ENCODE results near the gene ANO2. TPM values are rescaled to one million over a fixed set of nuclear protein-coding genes. Genes with fewer than 3 reads are reported as not detected.
"Not testable (repeated sequence)": the region's sequence is repeated elsewhere in the genome, so short reads cannot be mapped to it uniquely, and the experiment has no call there.

ANO2 gene
- total and polyA plus RNA-seq, 4 donors: 2.4 to 30.8 (median 27.8) TPM; not detected in 1

- H3K27me3 ChIP-seq (ENCODE audit: control insufficient read depth in 1 of 2, insufficient read depth in 2 of 2, low read length in 1 of 2): no peaks in the 10 kb centered on the region
- H3K27ac ChIP-seq (ENCODE audit: low read depth in 1 of 2, low read length in 2 of 2): no peak overlapping the region
- H3K4me3 ChIP-seq (ENCODE audit: low read length in 2 of 2): no peak overlapping the region
- H3K4me1 ChIP-seq (ENCODE audit: control insufficient read depth in 1 of 2, insufficient read depth in 2 of 2, low read length in 2 of 2): no peaks in the 10 kb centered on the region
- no peak for DNase-seq
- peaks cover 3% of the 10 kb centered on the region for H3K9me3 ChIP-seq (ENCODE audit: control insufficient read depth, low read length)
- ATAC-seq (ENCODE audit: low FRiP score): no peak
- intact Hi-C loops (cut with DNase I): no loop called here
- H3K36me3 ChIP-seq (ENCODE audit: control insufficient read depth in 1 of 2, insufficient read depth in 2 of 2, low read length in 1 of 2): no peaks in the 10 kb centered on the region
- 89 to 90% methylated on average over 5 of the region's 5 CpGs for WGBS, 2 donors
These were observed 396.0 kb downstream of the ANO2 start for GRCh38 chr12:5549011-5549410.

GRCh38 chr12:5548152-5548943, 396.7 kb downstream of the ANO2 start:
- intact Hi-C loops (cut with DNase I): no loop called here
- no peak for DNase-seq

GRCh38 chr12:5546616-5547015, 398.4 kb downstream of the ANO2 start:
- intact Hi-C loops (cut with DNase I): no loop called here
- H3K9me3 ChIP-seq (ENCODE audit: control insufficient read depth, low read length): peaks cover 3% of the 10 kb centered on the region
- WGBS, 2 donors: 89 to 93% methylated on average over 6 of the region's 6 CpGs
- H3K4me3 ChIP-seq (ENCODE audit: low read length in 2 of 2): no peak overlapping the region
- ATAC-seq (ENCODE audit: low FRiP score) (no peak), DNase-seq (no peak)
- H3K36me3 ChIP-seq (ENCODE audit: control insufficient read depth in 1 of 2, insufficient read depth in 2 of 2, low read length in 1 of 2): no peaks in the 10 kb centered on the region
- no peak overlapping the region for H3K27ac ChIP-seq (ENCODE audit: low read depth in 1 of 2, low read length in 2 of 2)
- H3K4me1 ChIP-seq (ENCODE audit: control insufficient read depth in 1 of 2, insufficient read depth in 2 of 2, low read length in 2 of 2): no peaks in the 10 kb centered on the region
- no peaks in the 10 kb centered on the region for H3K27me3 ChIP-seq (ENCODE audit: control insufficient read depth in 1 of 2, insufficient read depth in 2 of 2, low read length in 1 of 2)

More at GRCh38 chr12:5548152-5548943, 396.7 kb downstream of the ANO2 start:
- Histone ChIP-seq H3K4me1 (ENCODE audit: control insufficient read depth in 1 of 2, insufficient read depth in 2 of 2, low read length in 2 of 2) (no peaks in the 10 kb centered on the region), H3K36me3 (ENCODE audit: control insufficient read depth in 1 of 2, insufficient read depth in 2 of 2, low read length in 1 of 2) (no peaks in the 10 kb centered on the region), H3K4me3 (ENCODE audit: low read length in 2 of 2) (no peak overlapping the region), H3K27ac (ENCODE audit: low read depth in 1 of 2, low read length in 2 of 2) (no peak overlapping the region), H3K27me3 (ENCODE audit: control insufficient read depth in 1 of 2, insufficient read depth in 2 of 2, low read length in 1 of 2) (no peaks in the 10 kb centered on the region), H3K9me3 (ENCODE audit: control insufficient read depth, low read length) (peaks cover 3% of the 10 kb centered on the region)
- 67 to 76% methylated on average over 8 of the region's 8 CpGs for WGBS, 2 donors
- ATAC-seq (ENCODE audit: low FRiP score): no peak

GRCh38 chr12:5537771-5538170, 407.3 kb downstream of the ANO2 start:
- ATAC-seq (ENCODE audit: low FRiP score): no peak
- Histone ChIP-seq H3K4me1 (ENCODE audit: control insufficient read depth in 1 of 2, insufficient read depth in 2 of 2, low read length in 2 of 2) (no peaks in the 10 kb centered on the region), H3K27me3 (ENCODE audit: control insufficient read depth in 1 of 2, insufficient read depth in 2 of 2, low read length in 1 of 2) (no peaks in the 10 kb centered on the region), H3K9me3 (ENCODE audit: control insufficient read depth, low read length) (peaks cover 3% of the 10 kb centered on the region), H3K36me3 (ENCODE audit: control insufficient read depth in 1 of 2, insufficient read depth in 2 of 2, low read length in 1 of 2) (no peaks in the 10 kb centered on the region), H3K27ac (ENCODE audit: low read depth in 1 of 2, low read length in 2 of 2) (no peak overlapping the region), H3K4me3 (ENCODE audit: low read length in 2 of 2) (no peak overlapping the region)
- no peak for DNase-seq
- 85 to 87% methylated on average over 8 of the region's 8 CpGs for WGBS, 2 donors
- intact Hi-C loops (cut with DNase I): no loop called here

GRCh38 chr12:5537026-5537615, 407.9 kb downstream of the ANO2 start:
- H3K4me3 ChIP-seq (ENCODE audit: low read length in 2 of 2); H3K36me3 ChIP-seq (ENCODE audit: control insufficient read depth in 1 of 2, insufficient read depth in 2 of 2, low read length in 1 of 2); H3K27ac ChIP-seq (ENCODE audit: low read depth in 1 of 2, low read length in 2 of 2); DNase-seq; intact Hi-C loops (cut with DNase I); H3K9me3 ChIP-seq (ENCODE audit: control insufficient read depth, low read length); H3K4me1 ChIP-seq (ENCODE audit: control insufficient read depth in 1 of 2, insufficient read depth in 2 of 2, low read length in 2 of 2); H3K27me3 ChIP-seq (ENCODE audit: control insufficient read depth in 1 of 2, insufficient read depth in 2 of 2, low read length in 1 of 2); ATAC-seq (ENCODE audit: low FRiP score): not testable (repeated sequence)
- WGBS, 2 donors: 55 to 59% methylated on average over 13 of the region's 13 CpGs

GRCh38 chr12:5535541-5535940, 409.5 kb downstream of the ANO2 start:
- H3K27ac ChIP-seq (ENCODE audit: low read depth in 1 of 2, low read length in 2 of 2): no peak overlapping the region
- peaks cover 3% of the 10 kb centered on the region for H3K9me3 ChIP-seq (ENCODE audit: control insufficient read depth, low read length)
- no peaks in the 10 kb centered on the region for H3K4me1 ChIP-seq (ENCODE audit: control insufficient read depth in 1 of 2, insufficient read depth in 2 of 2, low read length in 2 of 2)
- DNase-seq (no peak), ATAC-seq (ENCODE audit: low FRiP score) (no peak)
- H3K27me3 ChIP-seq (ENCODE audit: control insufficient read depth in 1 of 2, insufficient read depth in 2 of 2, low read length in 1 of 2): no peaks in the 10 kb centered on the region
- H3K4me3 ChIP-seq (ENCODE audit: low read length in 2 of 2): no peak overlapping the region
- 79 to 82% methylated on average over 3 of the region's 3 CpGs for WGBS, 2 donors
- no peaks in the 10 kb centered on the region for H3K36me3 ChIP-seq (ENCODE audit: control insufficient read depth in 1 of 2, insufficient read depth in 2 of 2, low read length in 1 of 2)
- intact Hi-C loops (cut with DNase I): no loop called here

GRCh38 chr12:5534426-5535199, 410.4 kb downstream of the ANO2 start:
- 92 to 93% methylated on average over 10 of the region's 10 CpGs for WGBS, 2 donors
- ATAC-seq (ENCODE audit: low FRiP score) (no peak), DNase-seq (no peak)
- Histone ChIP-seq H3K27me3 (ENCODE audit: control insufficient read depth in 1 of 2, insufficient read depth in 2 of 2, low read length in 1 of 2) (no peaks in the 10 kb centered on the region), H3K27ac (ENCODE audit: low read depth in 1 of 2, low read length in 2 of 2) (no peak overlapping the region), H3K4me3 (ENCODE audit: low read length in 2 of 2) (no peak overlapping the region), H3K9me3 (ENCODE audit: control insufficient read depth, low read length) (peaks cover 3% of the 10 kb centered on the region), H3K36me3 (ENCODE audit: control insufficient read depth in 1 of 2, insufficient read depth in 2 of 2, low read length in 1 of 2) (no peaks in the 10 kb centered on the region), H3K4me1 (ENCODE audit: control insufficient read depth in 1 of 2, insufficient read depth in 2 of 2, low read length in 2 of 2) (no peaks in the 10 kb centered on the region)
- intact Hi-C loops (cut with DNase I): no loop called here

GRCh38 chr12:5533368-5533767, 411.7 kb downstream of the ANO2 start:
- no peaks in the 10 kb centered on the region for H3K27me3 ChIP-seq (ENCODE audit: control insufficient read depth in 1 of 2, insufficient read depth in 2 of 2, low read length in 1 of 2)
- 69 to 80% methylated on average over 3 of the region's 3 CpGs for WGBS, 2 donors
- no peaks in the 10 kb centered on the region for H3K4me1 ChIP-seq (ENCODE audit: control insufficient read depth in 1 of 2, insufficient read depth in 2 of 2, low read length in 2 of 2)
- no peaks in the 10 kb centered on the region for H3K36me3 ChIP-seq (ENCODE audit: control insufficient read depth in 1 of 2, insufficient read depth in 2 of 2, low read length in 1 of 2)
- H3K9me3 ChIP-seq (ENCODE audit: control insufficient read depth, low read length): peaks cover 1% of the 10 kb centered on the region
- no peak overlapping the region for H3K27ac ChIP-seq (ENCODE audit: low read depth in 1 of 2, low read length in 2 of 2)
- H3K4me3 ChIP-seq (ENCODE audit: low read length in 2 of 2): no peak overlapping the region
- DNase-seq (no peak), ATAC-seq (ENCODE audit: low FRiP score) (no peak)
- intact Hi-C loops (cut with DNase I): no loop called here

Data from aorta (tissue), 5 donors.